Mucosa of descending colon (tissue), 3 donors: ENCODE measurements around the gene LGMN. TPM values are rescaled to one million over a fixed set of nuclear protein-coding genes. Genes with fewer than 3 reads are reported as not detected.

Experiments
- ATAC-seq: fragments of 200-7000 bp; cut with Tn5 transposase; one replicate; pipeline ENCODE4 v1.9.1; 2020; ENCODE audit warnings: mild to moderate bottlenecking, moderate library complexity
- DNase-seq, 3 donors: peaks; one replicate each; pipeline ENCODE4 v3.0.0-alpha.2; 2020
- H3K36me3 ChIP-seq: fragments of 200-600 bp; one replicate; pipeline ENCODE4 v1.8.0; 2021; ENCODE audit warnings: low read depth, mild to moderate bottlenecking
- H3K4me1 ChIP-seq: fragments of 200-600 bp; one replicate; pipeline ENCODE4 v1.8.0; 2021; ENCODE audit warnings: low read depth, mild to moderate bottlenecking
- H3K4me3 ChIP-seq: fragments of 200-600 bp; one replicate; pipeline ENCODE4 v1.8.0; 2021; ENCODE audit warnings: mild to moderate bottlenecking
- H3K9me3 ChIP-seq: fragments of 200-600 bp; one replicate; pipeline ENCODE4 v1.8.0; 2021; ENCODE audit warnings: mild to moderate bottlenecking
- CTCF ChIP-seq: fragments of 200-600 bp; IDR thresholded peaks from one replicate; pipeline ENCODE4 v1.8.0; 2022; ENCODE audit warnings: antibody characterized with exemption, mild to moderate bottlenecking
- intact Hi-C, 2 donors: fragments of 100-400 bp; cut with DNase I in 1 of 2; cut with micrococcal nuclease in 1 of 2; formaldehyde crosslinking; loops; one replicate each; pipeline versions ENCODE4 v1.11.0 to v1.11.1; 2022; cut with DNase I, micrococcal nuclease
- total RNA-seq, 3 donors: library from RNA; stranded (reverse); fragmentation: NEBNext Ultra II Directional in 2 of 3; extraction: Animal tissue kit (Norgen Biotek cat#: 25700) in 2 of 3; gene quantifications; one replicate each; pipeline versions ENCODE4 v1.2.1 to v1.2.4, GENCODE V29; 2021 to 2023
- donor health status: DM: no; HTN: no; CAD: no; lungs with moderate emphysema.
- donor health status: DM: no; HTN: no; CAD: no.
- donor health status: DM: no; HTN: yes; CAD: no.

The LGMN gene
- total RNA-seq, 3 donors from 2014 or later: 86.8 to 103 (median 94.3) TPM

- ATAC-seq (peak; percentile 92), DNase-seq (peak; percentile 44 to 64 (median 48))
- Histone ChIP-seq H3K36me3 (no peaks in the 10 kb centered on the region), H3K4me1 (no peaks in the 10 kb centered on the region), H3K9me3 (no peaks in the 10 kb centered on the region), H3K4me3 (no peak overlapping the region)
- intact Hi-C loops: no loop called here
- TF ChIP-seq CTCF: no peak
Observed at GRCh38 chr14:92759300-92759678, 10.9 kb upstream of the LGMN start.

- no peak for ATAC-seq
- Histone ChIP-seq H3K36me3 (no peaks in the 10 kb centered on the region), H3K4me1 (no peaks in the 10 kb centered on the region), H3K9me3 (no peaks in the 10 kb centered on the region), H3K4me3 (no peak overlapping the region)
- intact Hi-C loops: no loop called here
- no peak for TF ChIP-seq CTCF
- DNase-seq: no peak
Observed at GRCh38 chr14:92756446-92756845, 8.0 kb upstream of the LGMN start.

GRCh38 chr14:92755495-92755894 lies 7.1 kb upstream of the LGMN start:
- DNase-seq: no peak
- Histone ChIP-seq H3K9me3 (no peaks in the 10 kb centered on the region), H3K4me1 (no peaks in the 10 kb centered on the region), H3K36me3 (no peaks in the 10 kb centered on the region), H3K4me3 (no peak overlapping the region)
- no peak for ATAC-seq
- TF ChIP-seq CTCF: no peak
- intact Hi-C loops: no loop called here

GRCh38 chr14:92754966-92755365 lies 6.5 kb upstream of the LGMN start:
- ATAC-seq: peak; percentile 50

GRCh38 chr14:92753250-92753649 lies 4.8 kb upstream of the LGMN start:
- Histone ChIP-seq H3K4me3 (no peak overlapping the region), H3K4me1 (no peaks in the 10 kb centered on the region), H3K36me3 (no peaks in the 10 kb centered on the region), H3K9me3 (no peaks in the 10 kb centered on the region)
- no peak for ATAC-seq
- no peak for TF ChIP-seq CTCF
- DNase-seq: no peak
- intact Hi-C loops: no loop called here

More at GRCh38 chr14:92754966-92755365, 6.5 kb upstream of the LGMN start:
- Histone ChIP-seq H3K36me3 (no peaks in the 10 kb centered on the region), H3K4me1 (no peaks in the 10 kb centered on the region), H3K9me3 (no peaks in the 10 kb centered on the region), H3K4me3 (no peak overlapping the region)
- DNase-seq: no peak
- intact Hi-C loops: no loop called here
- TF ChIP-seq CTCF: no peak

GRCh38 chr14:92751819-92752218 lies 3.4 kb upstream of the LGMN start:
- no peak overlapping the region for H3K4me3 ChIP-seq
- no peak for TF ChIP-seq CTCF
- H3K4me1 ChIP-seq: peaks cover 5% of the 10 kb centered on the region
- intact Hi-C loops: no loop called here
- ATAC-seq: no peak
- no peaks in the 10 kb centered on the region for H3K9me3 ChIP-seq
- H3K36me3 ChIP-seq: no peaks in the 10 kb centered on the region
- DNase-seq: no peak
